ENCODE data around the gene TP53I13.

- TF ChIP-seq, protein P1, sequence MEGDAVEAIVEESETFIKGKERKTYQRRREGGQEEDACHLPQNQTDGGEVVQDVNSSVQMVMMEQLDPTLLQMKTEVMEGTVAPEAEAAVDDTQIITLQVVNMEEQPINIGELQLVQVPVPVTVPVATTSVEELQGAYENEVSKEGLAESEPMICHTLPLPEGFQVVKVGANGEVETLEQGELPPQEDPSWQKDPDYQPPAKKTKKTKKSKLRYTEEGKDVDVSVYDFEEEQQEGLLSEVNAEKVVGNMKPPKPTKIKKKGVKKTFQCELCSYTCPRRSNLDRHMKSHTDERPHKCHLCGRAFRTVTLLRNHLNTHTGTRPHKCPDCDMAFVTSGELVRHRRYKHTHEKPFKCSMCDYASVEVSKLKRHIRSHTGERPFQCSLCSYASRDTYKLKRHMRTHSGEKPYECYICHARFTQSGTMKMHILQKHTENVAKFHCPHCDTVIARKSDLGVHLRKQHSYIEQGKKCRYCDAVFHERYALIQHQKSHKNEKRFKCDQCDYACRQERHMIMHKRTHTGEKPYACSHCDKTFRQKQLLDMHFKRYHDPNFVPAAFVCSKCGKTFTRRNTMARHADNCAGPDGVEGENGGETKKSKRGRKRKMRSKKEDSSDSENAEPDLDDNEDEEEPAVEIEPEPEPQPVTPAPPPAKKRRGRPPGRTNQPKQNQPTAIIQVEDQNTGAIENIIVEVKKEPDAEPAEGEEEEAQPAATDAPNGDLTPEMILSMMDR (IDR thresholded peaks at IDR 0.05): no peak
- TF ChIP-seq TCF7L2 (IDR thresholded peaks at IDR 0.05; ENCODE audit: low read depth, low read length) (no peak), POLR2AphosphoS5 (IDR thresholded peaks at IDR 0.05; ENCODE audit: low read depth, low read length) (no peak), SIN3A (IDR thresholded peaks at IDR 0.05; ENCODE audit: borderline replicate concordance, insufficient read depth, low read depth, low read length) (no peak)
These were observed 22.1 kb downstream of the TP53I13 start for GRCh38 chr17:29590411-29591145.

All from Panc1 (cell line).